Pancreas (tissue), 10 donors: ENCODE results near the gene EPHX1. TPM values are rescaled to one million over a fixed set of nuclear protein-coding genes. Genes with fewer than 3 reads are reported as not detected.

Source experiments
- ATAC-seq, 4 donors: fragments of 200-7000 bp; cut with Tn5 transposase; one replicate each; pipeline versions ENCODE4 v1.8.0 to v1.9.1; 2020; ENCODE audit warnings: mild to moderate bottlenecking in 4 of 4, moderate library complexity in 4 of 4
- DNase-seq, 6 donors: peaks; one replicate each; pipeline ENCODE4 v3.0.0-alpha.2; 2020
- FAIRE-seq: peaks from 2 replicates; lab custom pipeline; 2012; peaks lifted over from hg19 to GRCh38; lab: Jason Lieb, UNC
- H3K27ac ChIP-seq, 4 donors: fragments of 200-600 bp; sonication (generic); 1 replicate in 3 of 4; 2 replicates in 1 of 4; pipeline versions ENCODE4 v1.5.0 to v1.8.0; 2020
- H3K27me3 ChIP-seq, 4 donors: fragments of 200-600 bp; one replicate each; pipeline ENCODE4 v1.8.0; 2021
- H3K36me3 ChIP-seq, 3 donors: fragments of 200-600 bp; sonication (generic) in 1 of 3; one replicate each; pipeline versions ENCODE4 v1.5.0 to v1.8.0; 2020 to 2021
- H3K4me1 ChIP-seq, 3 donors: fragments of 200-600 bp; one replicate each; pipeline ENCODE4 v1.8.0; 2021
- H3K4me3 ChIP-seq, 4 donors: fragments of 200-600 bp; sonication (generic) in 2 of 4; one replicate each; pipeline versions ENCODE4 v1.5.0 to v1.8.0; 2020 to 2021
- H3K9me3 ChIP-seq, 4 donors: fragments of 200-600 bp; one replicate each; pipeline ENCODE4 v1.8.0; 2021
- CTCF ChIP-seq, 4 donors: fragments of 200-600 bp; sonication (generic) in 3 of 4; IDR thresholded peaks; one replicate each; pipeline versions ENCODE4 v1.5.0 to v1.8.0; 2021; ENCODE audit warnings: antibody characterized with exemption in 4 of 4
- WGBS, 2 donors: extraction: QIAGEN DNeasy Blood & Tissue Kit; methylation state at CpG; one replicate each; pipeline ENCODE4 v1.1.7; 2013; 5-methylcytosine and 5-hydroxymethylcytosine counted together
- intact Hi-C, 3 donors: fragments of 100-400 bp; cut with DNase I; formaldehyde crosslinking; loops; one replicate each; pipeline versions ENCODE4 v1.11.1 to v1.14.2; 2022
- polyA plus RNA-seq, 2 donors: library from polyadenylated mRNA; stranded (reverse); fragments of 200-250 nt; gene quantifications; one replicate each; pipeline ENCODE4 v1.2.3, GENCODE V29; 2013
- total RNA-seq, 6 donors: library from RNA; stranded (reverse); fragmentation: NEBNext Ultra II Directional in 4 of 6; extraction: Animal tissue kit (Norgen Biotek cat#: 25700) in 4 of 6; gene quantifications; one replicate each; pipeline versions ENCODE4 v1.2.1 to v1.2.4, GENCODE V29; 2021 to 2023
- donor health status: healthy with polysubstance abuse.
- donor health status: DM: no; HTN: no; CAD: no; lungs with moderate emphysema.
- donor health status: DM: no; HTN: no; CAD: no.
- donor health status: control.
- donor health status: control.
- donor health status: Bipolar disorder and iron deficiency.
- donor health status: DM: yes; HTN: yes; CAD: no.
- donor health status: DM: no; HTN: no; CAD: no.
- donor health status: DM: no; HTN: no; CAD: no.
- donor health status: DM: yes; HTN: yes; CAD: no.

Gene EPHX1
- total and polyA plus RNA-seq, 8 donors: 26.1 to 168 (median 124) TPM

- intact Hi-C loops: no loop called here
- no peaks in the 10 kb centered on the region for H3K9me3 ChIP-seq
- DNase-seq: peak in 4 of 6 donors; percentile 75 to 84 (median 79)
- H3K36me3 ChIP-seq: no peaks in the 10 kb centered on the region
- peaks cover 28 to 39% (median 28%) of the 10 kb centered on the region in 3 donors for H3K4me1 ChIP-seq
- no peak for FAIRE-seq
- WGBS, 2 donors: 49 to 54% methylated on average over 14 of the region's 14 CpGs
- no peak overlapping the region for H3K4me3 ChIP-seq
- peak; percentile 77 to 88 (median 84) for ATAC-seq
- no peaks in the 10 kb centered on the region for H3K27me3 ChIP-seq
- TF ChIP-seq CTCF (IDR thresholded peaks at IDR 0.05): no peak
- peak overlapping the region; percentile 83 to 94 (median 86) for H3K27ac ChIP-seq
Observed at GRCh38 chr1:225891229-225891972, 81.5 kb downstream of the EPHX1 start.

- FAIRE-seq (no peak), ATAC-seq (no peak), DNase-seq (no peak)
- H3K4me3 ChIP-seq: no peak overlapping the region
- peaks cover 28 to 44% (median 34%) of the 10 kb centered on the region in 3 donors for H3K4me1 ChIP-seq
- no peaks in the 10 kb centered on the region for H3K36me3 ChIP-seq
- TF ChIP-seq CTCF (IDR thresholded peaks at IDR 0.05): no peak
- intact Hi-C loops: no loop called here
- no peaks in the 10 kb centered on the region for H3K27me3 ChIP-seq
- peak overlapping the region; percentile 83 to 94 (median 86) for H3K27ac ChIP-seq
- no peaks in the 10 kb centered on the region for H3K9me3 ChIP-seq
- 83 to 93% methylated on average over 6 of the region's 6 CpGs for WGBS, 2 donors
Observed at GRCh38 chr1:225892307-225892706, 82.4 kb downstream of the EPHX1 start.

Other genes with a start within 250 kb of the EPHX1 start
- gene ENAH, start 157.0 kb upstream of the EPHX1 start, total RNA-seq: 10 to 100 TPM; 27.8 to 62.8 (median 34.7) TPM
- gene ENAH, start 157.0 kb upstream of the EPHX1 start, polyA plus RNA-seq: 10 to 100 TPM in 1 of 2 donors, 1 to 10 TPM in 1; 8.0 to 17.1 TPM
- 100 to 1,000 TPM in 1 of 6 donors, 10 to 100 TPM in 5; 63.0 to 102 (median 89.5) TPM for gene SRP9, start 32.3 kb upstream of the EPHX1 start, total RNA-seq
- gene SRP9, start 32.3 kb upstream of the EPHX1 start, polyA plus RNA-seq: 100 to 1,000 TPM in 1 of 2 donors, 10 to 100 TPM in 1; 78.0 to 145 TPM
- gene TMEM63A, start 72.3 kb downstream of the EPHX1 start, total RNA-seq: 100 to 1,000 TPM in 1 of 6 donors, 10 to 100 TPM in 5; 56.3 to 124 (median 76.4) TPM
- 100 to 1,000 TPM in 1 of 2 donors, 10 to 100 TPM in 1; 88.9 to 185 TPM for gene TMEM63A, start 72.3 kb downstream of the EPHX1 start, polyA plus RNA-seq
- gene LEFTY1, start 79.0 kb downstream of the EPHX1 start, total RNA-seq: 100 to 1,000 TPM in 1 of 6 donors, 10 to 100 TPM in 4, 1 to 10 TPM in 1; 4.1 to 146 (median 55.9) TPM
- 10 to 100 TPM in 1 of 2 donors, 1 to 10 TPM in 1; 8.4 to 57.6 TPM for gene LEFTY1, start 79.0 kb downstream of the EPHX1 start, polyA plus RNA-seq
- 10 to 100 TPM; 21.3 to 38.4 (median 30.5) TPM for gene PYCR2, start 114.1 kb downstream of the EPHX1 start, total RNA-seq
- 10 to 100 TPM; 69.2 to 88.9 TPM for gene PYCR2, start 114.1 kb downstream of the EPHX1 start, polyA plus RNA-seq
- gene LEFTY2, start 131.1 kb downstream of the EPHX1 start, total RNA-seq: 10 to 100 TPM in 1 of 6 donors, under 1 TPM in 1, not detected in 4; 0.09 to 16.3 TPM
- 1 to 10 TPM in 1 of 2 donors, under 1 TPM in 1; 0.07 to 1.4 TPM for gene LEFTY2, start 131.1 kb downstream of the EPHX1 start, polyA plus RNA-seq
- 10 to 100 TPM in 1 of 6 donors, 1 to 10 TPM in 5; 6.8 to 12.4 (median 9.4) TPM for gene SDE2, start 189.2 kb downstream of the EPHX1 start, total RNA-seq
- 1 to 10 TPM; 3.3 to 6.6 TPM for gene SDE2, start 189.2 kb downstream of the EPHX1 start, polyA plus RNA-seq